Subcutaneous preadipocyte (primary cell): ENCODE results near the gene ZNF346. TPM values are rescaled to one million over a fixed set of nuclear protein-coding genes. Genes with fewer than 3 reads are reported as not detected.

Source experiments
- total RNA-seq: library from RNA; depleted of rRNA; stranded (reverse); fragments of >200 nt; gene quantifications from 2 replicates; pipeline ENCODE4 v1.2.3, GENCODE V29; 2012

The ZNF346 gene, protein sequence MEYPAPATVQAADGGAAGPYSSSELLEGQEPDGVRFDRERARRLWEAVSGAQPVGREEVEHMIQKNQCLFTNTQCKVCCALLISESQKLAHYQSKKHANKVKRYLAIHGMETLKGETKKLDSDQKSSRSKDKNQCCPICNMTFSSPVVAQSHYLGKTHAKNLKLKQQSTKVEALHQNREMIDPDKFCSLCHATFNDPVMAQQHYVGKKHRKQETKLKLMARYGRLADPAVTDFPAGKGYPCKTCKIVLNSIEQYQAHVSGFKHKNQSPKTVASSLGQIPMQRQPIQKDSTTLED
- total RNA-seq, result 13.1 and 15.8 TPM in 2 replicates

DNA sequence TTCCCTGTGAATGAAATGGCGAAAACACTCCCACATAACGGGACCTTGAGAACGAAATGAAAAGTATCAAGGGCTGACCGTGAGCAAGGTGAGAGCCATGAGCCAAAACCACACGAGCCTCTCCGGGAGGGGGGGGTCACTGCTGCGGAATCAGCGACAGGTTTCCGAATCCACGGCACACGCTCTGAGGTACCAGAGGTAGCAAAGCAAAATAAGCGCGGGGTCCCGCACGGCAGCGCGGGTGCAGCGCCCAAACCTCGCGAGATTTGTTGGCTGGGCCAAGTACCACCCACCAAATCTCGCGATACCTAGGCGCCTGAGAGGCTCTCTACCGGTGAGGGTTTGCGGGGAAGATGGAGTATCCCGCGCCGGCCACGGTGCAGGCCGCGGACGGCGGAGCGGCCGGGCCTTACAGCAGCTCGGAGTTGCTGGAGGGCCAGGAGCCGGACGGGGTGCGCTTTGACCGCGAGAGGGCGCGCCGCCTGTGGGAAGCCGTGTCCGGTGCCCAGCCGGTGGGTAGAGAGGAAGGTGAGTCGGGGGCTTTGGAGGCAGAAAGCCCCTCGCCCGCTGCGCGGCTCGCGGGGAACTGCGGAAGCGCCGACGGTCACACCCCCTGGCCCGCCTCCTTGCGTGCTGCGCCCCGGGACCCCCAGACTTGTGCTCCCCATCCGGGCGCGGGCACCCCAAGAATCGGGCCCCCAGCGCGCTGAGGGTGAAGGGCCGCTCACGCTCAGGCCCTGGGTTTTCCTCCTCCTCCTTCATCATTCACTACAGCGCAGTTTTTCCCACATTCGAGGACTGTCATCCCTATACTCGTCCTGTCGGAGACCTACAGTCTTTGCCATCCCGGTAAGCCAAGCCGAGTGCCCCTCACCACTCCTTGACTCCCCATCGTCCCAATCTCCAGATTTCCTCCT is at the start of gene ZNF346:
Gene ZNF346, plus strand, starts transcription at position 311 of the 917 bp plus-strand sequence. Its CDS starts 43 bp downstream, at position 354.

DNA sequence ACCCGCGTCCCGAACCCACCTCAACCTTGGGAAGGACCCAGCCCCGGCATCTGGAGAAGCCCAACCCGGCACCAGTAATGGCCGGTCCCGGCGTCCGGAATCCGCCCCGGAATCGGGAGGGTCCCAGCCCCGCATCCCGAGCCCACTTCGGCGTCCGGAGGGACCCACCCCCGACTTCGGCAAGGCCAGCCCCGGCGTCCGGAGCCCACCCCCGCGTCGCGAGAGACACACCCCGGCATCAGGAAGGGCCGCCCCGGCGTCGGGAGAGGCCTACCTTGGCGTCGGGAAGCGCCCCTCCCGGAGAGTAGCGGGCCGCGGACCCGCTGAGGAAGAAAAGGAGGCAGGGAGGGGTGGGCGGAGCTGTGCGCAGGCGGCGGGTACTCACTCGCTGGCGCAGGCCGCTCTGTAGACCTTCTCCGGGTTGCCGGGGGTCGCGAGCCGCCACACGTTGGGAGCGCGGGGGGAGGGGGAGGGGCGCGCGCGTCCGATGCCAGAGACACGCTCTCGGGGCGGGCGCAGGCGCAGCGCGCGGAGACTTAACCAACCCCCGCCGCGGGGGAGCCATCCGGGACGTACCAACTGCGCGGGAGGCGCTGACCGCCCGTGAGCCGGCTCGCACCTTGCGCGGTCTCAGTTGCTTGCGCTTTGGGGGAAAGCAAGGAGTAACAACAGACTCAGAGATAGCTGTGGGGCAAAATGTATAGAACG is 16.1 kb upstream of the ZNF346 start, which contains the start of gene UIMC1:
Gene UIMC1, minus strand, starts transcription at position 515 of the 708 bp plus-strand sequence. CDS start 24,164 bp downstream, outside the sequence.

DNA sequence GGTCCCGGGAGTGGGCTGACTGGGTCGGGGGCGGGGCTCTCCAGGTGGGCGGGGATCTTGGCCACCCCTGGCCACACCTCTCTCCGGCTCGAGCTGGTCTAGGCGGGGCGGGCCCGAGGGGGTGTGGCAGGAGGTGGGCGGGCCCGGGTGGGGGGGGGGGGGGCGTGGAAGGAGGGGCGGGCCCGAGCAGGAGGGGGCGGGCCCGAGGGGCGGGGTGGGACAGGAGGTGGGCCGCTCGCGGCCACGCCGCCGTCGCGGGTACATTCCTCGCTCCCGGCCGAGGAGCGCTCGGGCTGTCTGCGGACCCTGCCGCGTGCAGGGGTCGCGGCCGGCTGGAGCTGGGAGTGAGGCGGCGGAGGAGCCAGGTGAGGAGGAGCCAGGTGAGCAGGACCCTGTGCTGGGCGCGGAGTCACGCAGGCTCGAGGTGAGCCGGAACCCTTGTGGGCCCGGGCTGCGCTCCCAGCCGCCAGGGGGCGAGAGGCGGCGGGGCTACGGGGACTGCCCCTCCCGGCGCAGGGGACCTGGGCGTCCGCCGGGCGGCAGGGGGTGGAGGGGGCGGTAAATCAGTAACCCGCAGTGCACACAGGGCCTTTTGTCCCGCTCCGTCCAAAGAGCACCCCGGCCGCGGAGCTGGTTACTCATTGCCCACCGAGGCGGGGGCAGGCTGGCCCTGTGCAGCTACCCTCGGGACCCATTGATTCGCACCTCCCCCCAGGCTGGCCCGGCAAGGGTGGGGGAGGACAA is 64.3 kb downstream of the ZNF346 start, which contains the start of gene FGFR4:
Gene FGFR4, plus strand, starts transcription at position 262 of the 744 bp plus-strand sequence. CDS start 2,688 bp downstream, outside the sequence.

Other genes starting within 250 kb of the ZNF346 start
- gene UNC5A, start 212.1 kb upstream of the ZNF346 start, total RNA-seq, result under 0.01 TPM in 2 replicates
- not detected in 2 replicates for gene HK3, start 123.3 kb upstream of the ZNF346 start, total RNA-seq
- 26.8 and 38.9 TPM in 2 replicates for gene UIMC1, start 15.9 kb upstream of the ZNF346 start, total RNA-seq
- 0.73 and 1.4 TPM in 2 replicates for gene FGFR4, start 64.2 kb downstream of the ZNF346 start, total RNA-seq
- gene NSD1, start 111.1 kb downstream of the ZNF346 start, total RNA-seq, result 30.1 and 47.9 TPM in 2 replicates